ENCODE results near the gene KLHL26.
A peak's percentile ranks its signal among the peaks of the same experiment; 100 is the strongest.

The KLHL26 gene

GRCh38 chr19:18684642-18684993 lies 47.8 kb downstream of the KLHL26 start:
- Histone ChIP-seq H3K27me3 (ENCODE audit: low read length) (no peaks in the 10 kb centered on the region), H3K4me2 (ENCODE audit: low read depth, low read length, poor library complexity, severe bottlenecking) (peak overlapping the region; percentile 54), H3K79me2 (ENCODE audit: insufficient read depth, low read length) (peaks cover 9% of the 10 kb centered on the region), H4K20me1 (ENCODE audit: low read depth, low read length) (no peaks in the 10 kb centered on the region; the same call in 1 of the 2 replicates), H3F3A (ENCODE audit: insufficient read depth) (no peaks in the 10 kb centered on the region; the same call in 1 of the 2 replicates), H3K9me2 (replicated peaks; ENCODE audit: insufficient read depth, low read length) (no peaks in the 10 kb centered on the region), H3K9ac (ENCODE audit: low read length) (peak overlapping the region; percentile 81), H3K9me3 (ENCODE audit: insufficient read depth, low read length) (no peaks in the 10 kb centered on the region), H3K4me3 (ENCODE audit: insufficient read depth, low read length, poor library complexity, severe bottlenecking) (peak overlapping the region; percentile 40), H3K27ac (ENCODE audit: low read depth, low read length) (no peak overlapping the region), H3K36me3 (ENCODE audit: low read length) (no peaks in the 10 kb centered on the region), H2AFZ (ENCODE audit: low read depth, low read length, severe bottlenecking) (no peak overlapping the region)
- no peak for TF ChIP-seq CTCF (IDR thresholded peaks at IDR 0.05; ENCODE audit: insufficient read depth, low read length, poor library complexity, severe bottlenecking)
- no peak for TF ChIP-seq EZH2phosphoT487 (conservative IDR thresholded peaks at IDR 0.05; ENCODE audit: low read length)

GRCh38 chr19:18685597-18686190 lies 48.9 kb downstream of the KLHL26 start:
- Histone ChIP-seq H2AFZ (ENCODE audit: low read depth, low read length, severe bottlenecking) (no peak overlapping the region), H3K9ac (ENCODE audit: low read length) (no peak overlapping the region), H3F3A (ENCODE audit: insufficient read depth) (no peaks in the 10 kb centered on the region; the same call in 1 of the 2 replicates), H3K27me3 (ENCODE audit: low read length) (no peaks in the 10 kb centered on the region), H3K79me2 (ENCODE audit: insufficient read depth, low read length) (peaks cover 9% of the 10 kb centered on the region), H3K27ac (ENCODE audit: low read depth, low read length) (no peak overlapping the region), H3K9me2 (replicated peaks; ENCODE audit: insufficient read depth, low read length) (no peaks in the 10 kb centered on the region), H3K4me2 (ENCODE audit: low read depth, low read length, poor library complexity, severe bottlenecking) (no peak overlapping the region), H4K20me1 (ENCODE audit: low read depth, low read length) (no peaks in the 10 kb centered on the region; the same call in 1 of the 2 replicates), H3K4me3 (ENCODE audit: insufficient read depth, low read length, poor library complexity, severe bottlenecking) (no peak overlapping the region), H3K36me3 (ENCODE audit: low read length) (no peaks in the 10 kb centered on the region), H3K9me3 (ENCODE audit: insufficient read depth, low read length) (no peaks in the 10 kb centered on the region)
- TF ChIP-seq EZH2phosphoT487 (conservative IDR thresholded peaks at IDR 0.05; ENCODE audit: low read length) (no peak), CTCF (IDR thresholded peaks at IDR 0.05; ENCODE audit: insufficient read depth, low read length, poor library complexity, severe bottlenecking) (no peak)

GRCh38 chr19:18687740-18688465 lies 51.1 kb downstream of the KLHL26 start:
- H3F3A ChIP-seq (ENCODE audit: insufficient read depth), result no peaks in the 10 kb centered on the region; the same call in 1 of the 2 replicates
- no peaks in the 10 kb centered on the region for H3K9me3 ChIP-seq (ENCODE audit: insufficient read depth, low read length)
- H2AFZ ChIP-seq (ENCODE audit: low read depth, low read length, severe bottlenecking), result no peak overlapping the region
- no peak overlapping the region for H3K9ac ChIP-seq (ENCODE audit: low read length)
- no peak overlapping the region for H3K4me2 ChIP-seq (ENCODE audit: low read depth, low read length, poor library complexity, severe bottlenecking)
- TF ChIP-seq EZH2phosphoT487 (conservative IDR thresholded peaks at IDR 0.05; ENCODE audit: low read length), result no peak
- H3K9me2 ChIP-seq (replicated peaks; ENCODE audit: insufficient read depth, low read length), result no peaks in the 10 kb centered on the region
- H4K20me1 ChIP-seq (ENCODE audit: low read depth, low read length), result no peaks in the 10 kb centered on the region; the same call in 1 of the 2 replicates
- no peaks in the 10 kb centered on the region for H3K27me3 ChIP-seq (ENCODE audit: low read length)
- peaks cover 9% of the 10 kb centered on the region for H3K79me2 ChIP-seq (ENCODE audit: insufficient read depth, low read length)
- no peak overlapping the region for H3K27ac ChIP-seq (ENCODE audit: low read depth, low read length)
- no peak overlapping the region for H3K4me3 ChIP-seq (ENCODE audit: insufficient read depth, low read length, poor library complexity, severe bottlenecking)
- no peaks in the 10 kb centered on the region for H3K36me3 ChIP-seq (ENCODE audit: low read length)

GRCh38 chr19:18696023-18696422 lies 59.2 kb downstream of the KLHL26 start:
- no peak for TF ChIP-seq EZH2phosphoT487 (conservative IDR thresholded peaks at IDR 0.05; ENCODE audit: low read length)
- no peak for TF ChIP-seq CTCF (IDR thresholded peaks at IDR 0.05; ENCODE audit: insufficient read depth, low read length, poor library complexity, severe bottlenecking)
- no peaks in the 10 kb centered on the region for H3K9me2 ChIP-seq (replicated peaks; ENCODE audit: insufficient read depth, low read length)
- no peak overlapping the region for H2AFZ ChIP-seq (ENCODE audit: low read depth, low read length, severe bottlenecking)
- no peaks in the 10 kb centered on the region for H3K36me3 ChIP-seq (ENCODE audit: low read length)
- no peaks in the 10 kb centered on the region for H3K79me2 ChIP-seq (ENCODE audit: insufficient read depth, low read length)
- H3K27ac ChIP-seq (ENCODE audit: low read depth, low read length), result no peak overlapping the region
- H3K4me2 ChIP-seq (ENCODE audit: low read depth, low read length, poor library complexity, severe bottlenecking), result no peak overlapping the region
- peaks cover 6% of the 10 kb centered on the region; the same call in 1 of the 2 replicates for H4K20me1 ChIP-seq (ENCODE audit: low read depth, low read length)
- no peaks in the 10 kb centered on the region for H3K27me3 ChIP-seq (ENCODE audit: low read length)
- H3K4me3 ChIP-seq (ENCODE audit: insufficient read depth, low read length, poor library complexity, severe bottlenecking), result no peak overlapping the region
- no peaks in the 10 kb centered on the region for H3K9me3 ChIP-seq (ENCODE audit: insufficient read depth, low read length)
- H3F3A ChIP-seq (ENCODE audit: insufficient read depth), result peaks cover 14% of the 10 kb centered on the region
- H3K9ac ChIP-seq (ENCODE audit: low read length), result no peak overlapping the region

Measured in SU-DHL-6 (cell line).